NT2/D1 (cell line): Measurements from ENCODE around the gene ZDHHC8.
A peak's percentile ranks its signal among the peaks of the same experiment; 100 is the strongest.

ENCODE experiments used
- DNase-seq: peaks from one replicate; pipeline ENCODE4 v3.0.0-alpha.2; 2011; ENCODE audit warnings: low read depth, low spot score
- H3K27me3 ChIP-seq: 2 replicates; pipeline ENCODE4 v1.6.0; 2011; ENCODE audit warnings: mild to moderate bottlenecking; ENCODE audit not compliant: insufficient read length, insufficient read depth
- H3K36me3 ChIP-seq: 2 replicates; pipeline ENCODE4 v1.6.1; 2011; ENCODE audit warnings: mild to moderate bottlenecking, low read length, mixed read lengths; ENCODE audit not compliant: insufficient read depth, insufficient read length
- H3K4me1 ChIP-seq: 2 replicates; pipeline ENCODE4 v1.5.1; 2011; ENCODE audit not compliant: insufficient read depth, insufficient read length
- H3K4me3 ChIP-seq: 2 replicates; pipeline ENCODE4 v1.5.1; 2011; ENCODE audit warnings: low read depth; ENCODE audit not compliant: insufficient read length
- H3K9ac ChIP-seq: 2 replicates; pipeline ENCODE4 v1.6.0; 2011; ENCODE audit warnings: low read depth; ENCODE audit not compliant: insufficient read length
- H3K9me3 ChIP-seq: 2 replicates; pipeline ENCODE4 v1.5.1; 2011; ENCODE audit warnings: mild to moderate bottlenecking, low read length; ENCODE audit not compliant: insufficient read depth
- SUZ12 ChIP-seq: IDR thresholded peaks from 2 replicates; pipeline ENCODE4 v1.6.1; 2011; ENCODE audit not compliant: insufficient read length, insufficient read depth; ENCODE audit errors: extremely low read depth
- YY1 ChIP-seq: IDR thresholded peaks from 2 replicates; pipeline ENCODE4 v1.6.1; 2011; ENCODE audit not compliant: insufficient read length, insufficient read depth
- ZNF274 ChIP-seq: IDR thresholded peaks from 2 replicates; pipeline ENCODE4 v1.6.1; 2011; ENCODE audit warnings: mild to moderate bottlenecking, low read depth, low read length

ZDHHC8 gene

DNA sequence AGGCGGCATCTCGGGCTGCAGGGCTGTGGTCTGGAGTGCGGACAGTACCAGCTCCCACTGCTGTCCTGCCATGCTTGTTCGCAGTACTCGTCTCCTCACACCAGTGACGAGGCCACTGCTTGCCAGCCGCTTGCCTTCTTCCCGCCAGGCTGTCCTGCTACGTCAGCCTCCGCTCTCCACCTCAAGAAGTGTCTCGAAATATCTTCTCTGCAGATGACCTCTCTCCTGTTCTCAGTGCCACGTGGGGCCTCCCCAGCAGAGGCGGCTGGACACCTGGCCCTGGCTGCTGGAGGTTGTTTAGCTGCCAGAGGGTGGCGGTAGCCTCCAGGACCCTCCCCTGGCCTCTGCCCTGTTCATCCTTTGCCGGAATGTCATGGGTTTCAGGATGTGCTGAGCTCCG is 22.3 kb downstream of the ZDHHC8 start:
- Histone ChIP-seq H3K9ac (no peak overlapping the region), H3K4me3 (no peak overlapping the region), H3K9me3 (no peaks in the 10 kb centered on the region), H3K4me1 (peaks cover 9% of the 10 kb centered on the region), H3K27me3 (no peaks in the 10 kb centered on the region), H3K36me3 (no peaks in the 10 kb centered on the region)
- TF ChIP-seq YY1 (no peak), ZNF274 (no peak), SUZ12 (no peak)
- DNase-seq, result no peak

GRCh38 chr22:20154602-20155187 is 23.1 kb downstream of the ZDHHC8 start:
- Histone ChIP-seq H3K9ac (no peak overlapping the region), H3K4me3 (no peak overlapping the region), H3K4me1 (peaks cover 9% of the 10 kb centered on the region), H3K27me3 (no peaks in the 10 kb centered on the region), H3K9me3 (no peaks in the 10 kb centered on the region), H3K36me3 (no peaks in the 10 kb centered on the region)
- DNase-seq, result no peak
- TF ChIP-seq ZNF274 (no peak), YY1 (no peak), SUZ12 (no peak)

DNA sequence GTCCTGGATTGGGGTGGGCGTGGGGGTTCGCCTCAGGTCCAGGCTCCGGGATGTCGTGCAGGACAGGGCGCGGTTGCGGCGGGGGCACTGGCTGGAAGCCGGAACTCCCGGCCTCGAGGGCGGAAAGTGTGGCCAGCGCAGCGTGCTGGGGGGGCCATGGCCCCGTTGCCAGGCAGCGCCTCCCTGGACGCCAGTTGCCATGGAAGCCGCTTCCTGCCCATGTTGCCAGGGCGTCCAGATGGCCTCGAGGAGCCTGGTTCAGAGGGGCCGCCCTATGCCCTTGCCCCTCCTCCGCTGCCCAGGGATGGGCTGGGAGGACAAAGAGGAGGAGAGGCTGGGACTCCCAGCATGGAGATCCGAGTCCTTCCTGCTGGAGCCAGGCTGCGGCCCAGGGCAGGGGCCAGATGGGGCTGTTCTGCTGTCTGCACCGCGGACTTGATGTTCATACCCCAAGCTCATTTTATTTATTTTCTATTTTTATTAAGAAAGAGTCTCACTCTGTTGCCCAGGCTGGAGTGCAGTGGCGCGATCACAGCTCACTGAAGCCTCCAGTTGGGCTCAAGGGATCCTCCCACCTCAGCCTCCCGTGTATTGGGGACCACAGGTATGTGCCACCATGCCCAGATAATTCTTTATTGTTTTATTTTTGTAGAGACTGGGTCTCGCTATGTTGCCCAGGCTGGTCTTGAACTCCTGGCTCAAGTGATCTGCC is 23.9 kb downstream of the ZDHHC8 start:
- Histone ChIP-seq H3K4me1 (peaks cover 9% of the 10 kb centered on the region), H3K36me3 (no peaks in the 10 kb centered on the region), H3K27me3 (no peaks in the 10 kb centered on the region), H3K9ac (no peak overlapping the region), H3K4me3 (no peak overlapping the region), H3K9me3 (no peaks in the 10 kb centered on the region)
- DNase-seq, result no peak
- TF ChIP-seq ZNF274, result no peak
- TF ChIP-seq SUZ12, result no peak
- TF ChIP-seq YY1, result no peak

DNA sequence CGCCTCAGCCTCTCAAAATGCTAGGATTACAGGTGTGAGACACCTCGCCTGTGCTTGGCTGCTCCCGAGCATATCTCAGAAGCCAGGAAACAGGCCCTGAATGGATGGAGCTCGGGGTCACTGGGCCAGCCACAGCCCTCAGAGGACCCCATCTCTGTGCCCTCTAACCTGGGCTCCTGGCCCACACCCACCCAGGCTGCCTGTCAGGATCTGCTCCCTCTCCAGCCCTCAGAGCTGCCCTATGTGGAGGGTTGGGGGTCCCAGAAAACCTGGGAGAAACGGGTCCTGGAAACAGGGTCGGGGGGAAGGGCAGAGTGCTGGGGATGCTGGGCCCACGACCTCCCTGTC is 24.4 kb downstream of the ZDHHC8 start:
- Histone ChIP-seq H3K9me3 (no peaks in the 10 kb centered on the region), H3K4me3 (no peak overlapping the region), H3K36me3 (no peaks in the 10 kb centered on the region), H3K9ac (no peak overlapping the region), H3K27me3 (no peaks in the 10 kb centered on the region), H3K4me1 (peaks cover 9% of the 10 kb centered on the region)
- TF ChIP-seq ZNF274, result no peak
- no peak for TF ChIP-seq SUZ12
- no peak for TF ChIP-seq YY1
- no peak for DNase-seq

DNA sequence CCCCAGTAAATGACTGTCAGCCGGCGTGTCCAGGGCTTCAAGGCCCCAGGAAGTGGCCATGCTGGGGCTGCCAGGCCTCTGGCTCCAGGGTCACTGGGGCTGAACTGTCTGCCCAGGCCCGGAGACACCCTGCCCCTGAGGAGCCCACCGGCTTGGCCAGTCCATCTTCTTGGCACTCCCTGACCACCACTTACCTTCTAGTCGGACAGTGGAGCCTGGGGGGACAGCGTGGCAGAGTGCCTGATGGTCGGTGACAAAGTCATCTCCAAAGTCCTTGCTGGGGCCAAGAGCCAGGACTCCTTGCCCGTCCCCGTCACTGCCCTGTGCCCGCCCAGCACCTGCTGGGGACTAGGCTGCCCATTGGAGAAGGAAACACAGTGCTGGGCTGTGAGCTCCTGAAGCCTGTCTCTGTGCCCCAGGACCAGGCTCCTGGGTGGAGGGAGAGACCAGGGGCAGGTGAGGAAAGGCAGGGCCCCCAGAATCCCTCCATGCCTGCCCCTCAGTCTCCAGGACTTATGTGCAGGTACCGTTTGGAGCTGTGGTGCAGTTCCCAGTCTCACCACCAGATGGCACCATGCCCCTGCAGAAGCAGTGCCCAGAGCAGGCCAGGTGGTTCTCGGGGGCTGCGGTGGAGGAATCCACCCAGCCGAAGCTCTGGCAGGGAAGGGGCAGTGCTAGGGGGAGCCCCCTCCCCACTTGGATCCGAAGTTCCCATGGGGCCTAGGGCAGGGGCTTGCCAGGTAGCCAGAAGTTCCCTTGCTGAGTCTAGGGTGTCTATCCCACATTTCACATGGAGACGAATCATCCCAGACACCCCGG is 25.2 kb downstream of the ZDHHC8 start:
- H3K9me3 ChIP-seq, result no peaks in the 10 kb centered on the region

GRCh38 chr22:20157430-20158183 is 26.0 kb downstream of the ZDHHC8 start:
- Histone ChIP-seq H3K9ac (no peak overlapping the region), H3K36me3 (no peaks in the 10 kb centered on the region), H3K4me1 (peaks cover 9% of the 10 kb centered on the region), H3K27me3 (no peaks in the 10 kb centered on the region), H3K9me3 (no peaks in the 10 kb centered on the region), H3K4me3 (no peak overlapping the region)
- TF ChIP-seq YY1 (no peak), SUZ12 (no peak), ZNF274 (no peak)
- no peak for DNase-seq

More for the DNA sequence above, 25.2 kb downstream of the ZDHHC8 start:
- H3K36me3 ChIP-seq, result no peaks in the 10 kb centered on the region
- DNase-seq, result peak; percentile 63
- TF ChIP-seq SUZ12 (no peak), ZNF274 (no peak), YY1 (no peak)
- H3K4me3 ChIP-seq, result no peak overlapping the region
- peaks cover 9% of the 10 kb centered on the region for H3K4me1 ChIP-seq
- no peaks in the 10 kb centered on the region for H3K27me3 ChIP-seq
- no peak overlapping the region for H3K9ac ChIP-seq
